Fibroblast of peridontal ligament (primary cell): ENCODE data around the gene UBE4B.
"Not testable (repeated sequence)": the region's sequence is repeated elsewhere in the genome, so short reads cannot be mapped to it uniquely, and the experiment has no call there.

Source experiments
- DNase-seq: peaks from one replicate; pipeline ENCODE4 v3.0.0-alpha.2; 2010; ENCODE audit errors: extremely low read depth

UBE4B gene

GRCh38 chr1:10071640-10072039, 38.9 kb downstream of the UBE4B start:
- DNase-seq = no peak

- DNase-seq = not testable (repeated sequence)
These were observed 40.6 kb downstream of the UBE4B start for GRCh38 chr1:10073371-10073770.

GRCh38 chr1:10074059-10074851, 41.5 kb downstream of the UBE4B start:
- peak; percentile 95 for DNase-seq

- peak; percentile 35 for DNase-seq
These were observed 42.3 kb downstream of the UBE4B start for GRCh38 chr1:10074852-10075730.

- DNase-seq = no peak
These were observed 43.0 kb downstream of the UBE4B start for GRCh38 chr1:10075732-10076131.

GRCh38 chr1:10078494-10078893, 45.7 kb downstream of the UBE4B start:
- DNase-seq = no peak

GRCh38 chr1:10080523-10080922, 47.8 kb downstream of the UBE4B start:
- no peak for DNase-seq

- DNase-seq = peak; percentile 40
These were observed 50.2 kb downstream of the UBE4B start for GRCh38 chr1:10082785-10083479.

- no peak for DNase-seq
These were observed 51.3 kb downstream of the UBE4B start for GRCh38 chr1:10084045-10084444.

GRCh38 chr1:10085076-10085475, 52.3 kb downstream of the UBE4B start:
- no peak for DNase-seq

- DNase-seq = no peak
These were observed 54.5 kb downstream of the UBE4B start for GRCh38 chr1:10087210-10087609.

- peak; percentile 7 for DNase-seq
These were observed 69.2 kb downstream of the UBE4B start for GRCh38 chr1:10101929-10102328.

GRCh38 chr1:10103193-10103592, 70.4 kb downstream of the UBE4B start:
- no peak for DNase-seq

GRCh38 chr1:10104834-10105233, 72.1 kb downstream of the UBE4B start:
- DNase-seq = no peak

- DNase-seq = no peak
These were observed 72.7 kb downstream of the UBE4B start for GRCh38 chr1:10105484-10105883.

GRCh38 chr1:10106241-10106640, 73.5 kb downstream of the UBE4B start:
- DNase-seq = no peak

GRCh38 chr1:10106756-10107475, 74.2 kb downstream of the UBE4B start:
- DNase-seq = no peak

- DNase-seq = not testable (repeated sequence)
These were observed 74.7 kb downstream of the UBE4B start for GRCh38 chr1:10107476-10107847.

GRCh38 chr1:10108134-10108663, 75.4 kb downstream of the UBE4B start:
- peak; percentile 33 for DNase-seq

- DNase-seq = no peak
These were observed 76.4 kb downstream of the UBE4B start for GRCh38 chr1:10108948-10109708.

GRCh38 chr1:10113501-10113900, 80.7 kb downstream of the UBE4B start:
- no peak for DNase-seq
